Choroid plexus epithelial cell (primary cell): ENCODE results near the gene MCTP2.

Source experiments
- DNase-seq: peaks from one replicate; pipeline ENCODE4 v3.0.0-alpha.2; 2010; ENCODE audit warnings: low read depth
- H3K4me3 ChIP-seq: 2 replicates; pipeline ENCODE4 v1.5.1; 2011; ENCODE audit warnings: low read depth, mild to moderate bottlenecking, control low read depth, low read length, moderate library complexity
- CTCF ChIP-seq: conservative IDR thresholded peaks from 2 replicates; pipeline ENCODE4 v1.5.1; 2011; ENCODE audit warnings: low read depth, mild to moderate bottlenecking, control low read depth, inconsistent platforms, low read length, moderate library complexity

The MCTP2 gene

GRCh38 chr15:94295275-94295674 lies 63.9 kb downstream of the MCTP2 start:
- H3K4me3 ChIP-seq, result no peak overlapping the region
- no peak for TF ChIP-seq CTCF

GRCh38 chr15:94296717-94297116 lies 65.4 kb downstream of the MCTP2 start:
- DNase-seq, result no peak
- TF ChIP-seq CTCF, result no peak
- H3K4me3 ChIP-seq, result no peak overlapping the region

More at GRCh38 chr15:94295275-94295674, 63.9 kb downstream of the MCTP2 start:
- no peak for DNase-seq

GRCh38 chr15:94297558-94297957 lies 66.2 kb downstream of the MCTP2 start:
- DNase-seq, result no peak
- no peak overlapping the region for H3K4me3 ChIP-seq
- no peak for TF ChIP-seq CTCF

DNA sequence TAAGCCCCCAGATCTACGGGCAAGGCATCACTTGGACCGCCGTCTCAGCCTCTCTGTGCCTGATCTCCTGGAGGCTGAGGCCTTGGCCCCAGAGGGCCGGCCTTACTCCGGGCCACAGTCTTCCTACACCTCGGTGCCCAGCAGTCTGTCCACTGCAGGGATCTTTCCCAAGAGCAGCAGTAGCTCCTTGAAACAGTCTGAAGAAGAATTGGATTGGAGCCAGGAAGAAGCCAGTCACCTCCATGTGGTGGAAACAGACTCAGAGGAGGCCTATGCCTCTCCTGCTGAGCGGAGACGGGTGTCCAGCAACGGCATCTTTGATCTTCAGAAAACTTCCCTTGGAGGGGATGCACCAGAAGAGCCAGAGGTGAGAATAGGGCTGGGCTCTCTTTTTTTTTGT lies 67.0 kb downstream of the MCTP2 start:
- TF ChIP-seq CTCF, result no peak

GRCh38 chr15:94300612-94301011 lies 69.3 kb downstream of the MCTP2 start:
- DNase-seq, result no peak
- no peak overlapping the region for H3K4me3 ChIP-seq
- no peak for TF ChIP-seq CTCF

More for the DNA sequence above, 67.0 kb downstream of the MCTP2 start:
- DNase-seq, result peak; percentile 41
- H3K4me3 ChIP-seq, result no peak overlapping the region

DNA sequence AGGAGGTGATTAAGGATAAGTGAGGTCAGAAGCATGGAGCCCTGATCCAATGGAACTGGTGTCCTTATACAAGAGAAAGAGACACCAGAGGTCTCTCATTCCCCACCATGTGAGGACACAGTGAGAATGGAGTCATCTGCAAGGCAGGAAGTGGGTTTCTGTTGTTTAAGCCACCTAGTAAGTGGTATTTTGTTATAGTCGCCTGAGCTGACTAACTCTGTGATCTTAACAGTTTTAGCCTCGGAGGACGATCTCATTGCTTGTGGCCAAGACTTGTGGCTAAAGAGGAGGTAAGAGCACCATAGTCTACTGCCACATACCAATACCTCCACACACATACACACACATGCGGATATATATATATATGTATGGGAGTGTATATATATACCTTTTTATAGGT lies 73.8 kb downstream of the MCTP2 start:
- DNase-seq, result no peak
- no peak overlapping the region for H3K4me3 ChIP-seq
- no peak for TF ChIP-seq CTCF

- no peak for TF ChIP-seq CTCF
- H3K4me3 ChIP-seq, result no peak overlapping the region
- peak; percentile 10 for DNase-seq
Measured at GRCh38 chr15:94306700-94307650, 75.6 kb downstream of the MCTP2 start.
